ENCODE results near the gene DNAJB5.

Gene DNAJB5

GRCh38 chr9:34982361-34982760 is 7.2 kb upstream of the DNAJB5 start:
- Histone ChIP-seq H3K4me3 (no peak overlapping the region), H3K27ac (peak overlapping the region in 1 of 21 experiments; percentile 7)

- peak overlapping the region in 2 of 21 experiments; percentile 7 to 41 for H3K27ac ChIP-seq
- H3K4me3 ChIP-seq: no peak overlapping the region
Measured at GRCh38 chr9:34983209-34983608, 6.3 kb upstream of the DNAJB5 start.

- Histone ChIP-seq H3K4me3 (no peak overlapping the region), H3K27ac (no peak overlapping the region)
Measured at GRCh38 chr9:34984049-34984448, 5.5 kb upstream of the DNAJB5 start.

- no peak overlapping the region for H3K27ac ChIP-seq
- H3K4me3 ChIP-seq: no peak overlapping the region
Measured at GRCh38 chr9:34985311-34985899, 4.1 kb upstream of the DNAJB5 start.

- no peak overlapping the region for H3K4me3 ChIP-seq
- peak overlapping the region in 3 of 21 experiments; percentile 18 to 47 (median 45) for H3K27ac ChIP-seq
Measured at GRCh38 chr9:34986540-34987047, 3.0 kb upstream of the DNAJB5 start.

GRCh38 chr9:34987160-34987901 is 2.2 kb upstream of the DNAJB5 start:
- no peak overlapping the region for H3K4me3 ChIP-seq
- peak overlapping the region in 9 of 21 experiments; percentile 6 to 61 (median 45) for H3K27ac ChIP-seq

GRCh38 chr9:34988218-34989002 is 1.1 kb upstream of the DNAJB5 start:
- peak overlapping the region in 20 of 21 experiments; percentile 26 to 96 (median 76) for H3K27ac ChIP-seq
- peak overlapping the region; percentile 79 to 99 (median 85) for H3K4me3 ChIP-seq

GRCh38 chr9:34989946-34990635 is 546 bp downstream of the DNAJB5 start:
- Histone ChIP-seq H3K27ac (peak overlapping the region in 20 of 21 experiments; percentile 61 to 97 (median 88)), H3K4me3 (peak overlapping the region; percentile 79 to 99 (median 85))

GRCh38 chr9:34990908-34991606 is 1.5 kb downstream of the DNAJB5 start:
- peak overlapping the region in 13 of 21 experiments; percentile 28 to 96 (median 86) for H3K27ac ChIP-seq
- H3K4me3 ChIP-seq: peak overlapping the region in 3 of 7 experiments; percentile 79 to 99 (median 85)

- peak overlapping the region in 20 of 21 experiments; percentile 28 to 96 (median 78) for H3K27ac ChIP-seq
- no peak overlapping the region for H3K4me3 ChIP-seq
Measured at GRCh38 chr9:34991607-34992375, 2.2 kb downstream of the DNAJB5 start.

GRCh38 chr9:34992376-34992951 is 2.9 kb downstream of the DNAJB5 start:
- H3K4me3 ChIP-seq: no peak overlapping the region
- peak overlapping the region in 20 of 21 experiments; percentile 39 to 96 (median 78) for H3K27ac ChIP-seq

GRCh38 chr9:34993502-34994259 is 4.1 kb downstream of the DNAJB5 start:
- H3K27ac ChIP-seq: peak overlapping the region in 20 of 21 experiments; percentile 39 to 96 (median 78)
- H3K4me3 ChIP-seq: no peak overlapping the region

- Histone ChIP-seq H3K27ac (peak overlapping the region; percentile 18 to 96 (median 78)), H3K4me3 (no peak overlapping the region)
Measured at GRCh38 chr9:34994260-34994899, 4.8 kb downstream of the DNAJB5 start.

GRCh38 chr9:34994900-34995669 is 5.5 kb downstream of the DNAJB5 start:
- no peak overlapping the region for H3K4me3 ChIP-seq
- peak overlapping the region; percentile 18 to 96 (median 77) for H3K27ac ChIP-seq

- Histone ChIP-seq H3K4me3 (no peak overlapping the region), H3K27ac (peak overlapping the region in 20 of 21 experiments; percentile 19 to 96 (median 78))
Measured at GRCh38 chr9:34995670-34996060, 6.1 kb downstream of the DNAJB5 start.

All from skin epidermis (tissue), 12 donors.